ENCODE data around the gene JAKMIP3. TPM values are rescaled to one million over a fixed set of nuclear protein-coding genes. Genes with fewer than 3 reads are reported as not detected.

The JAKMIP3 gene
- total and polyA plus RNA-seq, 7 experiments from 2014 or later: 0.15 to 1.4 (median 0.31) TPM; not detected in 1

DNA sequence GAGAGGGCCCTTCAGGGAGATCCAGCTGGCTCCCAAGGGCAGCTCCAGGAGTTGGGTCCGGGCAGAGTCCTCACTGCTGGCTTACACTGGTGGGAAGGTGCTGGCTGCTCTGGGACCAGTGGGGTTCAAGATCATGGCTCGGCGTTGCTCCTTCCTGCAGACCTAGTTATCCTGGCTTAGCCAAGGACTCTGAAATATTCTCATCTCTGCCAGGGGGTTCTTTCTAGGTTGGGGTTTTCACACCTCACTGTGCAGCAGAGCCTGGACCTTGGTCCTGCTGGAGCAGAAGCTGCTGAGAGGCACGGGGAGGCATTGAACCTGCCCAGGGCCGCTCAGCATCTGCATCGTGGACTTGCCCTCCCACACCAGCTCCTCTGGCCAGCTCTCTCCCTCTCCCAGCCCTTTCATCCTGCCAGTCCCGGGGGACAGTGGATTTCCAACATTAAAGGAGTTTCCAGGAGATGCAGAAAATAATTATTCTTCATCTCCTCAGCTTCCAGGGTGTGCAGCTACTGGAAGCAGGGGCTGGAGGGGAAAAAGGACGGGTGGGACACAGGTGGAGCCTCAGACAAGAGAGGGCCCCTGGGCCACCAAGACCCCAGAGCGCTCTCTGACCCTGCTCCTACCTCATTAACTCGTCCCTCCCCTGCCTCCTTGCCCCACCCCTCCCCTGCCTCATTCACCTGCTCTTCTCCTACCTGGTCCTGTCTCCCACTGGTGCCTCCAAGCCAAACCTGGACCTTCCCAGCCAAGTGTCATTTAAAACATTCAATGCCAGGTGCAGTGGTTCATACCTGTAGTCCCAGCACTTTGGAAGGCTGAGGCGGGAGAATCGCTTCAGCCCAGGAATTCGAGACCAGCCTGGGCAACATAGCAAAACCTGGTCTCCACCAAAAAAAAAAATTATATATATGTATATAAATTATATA lies 42.5 kb downstream of the JAKMIP3 start:
- Mint-ChIP-seq H3K36me3 (no peaks in the 10 kb centered on the region), H3K27ac (no peak overlapping the region), H3K4me1 (peaks cover 0 to 2% (median 0%) of the 10 kb centered on the region in 7 donors), H3K4me3 (no peak overlapping the region), H3K9me3 (no peaks in the 10 kb centered on the region), H3K27me3 (no peaks in the 10 kb centered on the region)
- H3K4me3 ChIP-seq (ENCODE audit: low read length): no peak overlapping the region
- H3K27me3 ChIP-seq (ENCODE audit: control insufficient read depth in 2 of 2, insufficient read depth in 2 of 2, low read length in 2 of 2): no peaks in the 10 kb centered on the region
- intact Hi-C loops (cut with micrococcal nuclease): no loop called here
- no peak overlapping the region for H3K27ac ChIP-seq (ENCODE audit: low read depth, low read length)
- CTCF ChIA-PET: no interaction called here
- POLR2A ChIA-PET: no interaction called here
- H3K36me3 ChIP-seq (ENCODE audit: control insufficient read depth in 2 of 3, insufficient read depth in 3 of 3, low read length in 3 of 3): no peaks in the 10 kb centered on the region
- H3K4me1 ChIP-seq (ENCODE audit: control insufficient read depth in 2 of 2, insufficient read depth in 2 of 2, low read length in 2 of 2): no peaks in the 10 kb centered on the region
- ATAC-seq: no peak
- no peaks in the 10 kb centered on the region for H3K9me3 ChIP-seq (ENCODE audit: control insufficient read depth in 2 of 3, low read length in 3 of 3)
- DNase-seq: peak in 1 of 9 donors; percentile 1

DNA sequence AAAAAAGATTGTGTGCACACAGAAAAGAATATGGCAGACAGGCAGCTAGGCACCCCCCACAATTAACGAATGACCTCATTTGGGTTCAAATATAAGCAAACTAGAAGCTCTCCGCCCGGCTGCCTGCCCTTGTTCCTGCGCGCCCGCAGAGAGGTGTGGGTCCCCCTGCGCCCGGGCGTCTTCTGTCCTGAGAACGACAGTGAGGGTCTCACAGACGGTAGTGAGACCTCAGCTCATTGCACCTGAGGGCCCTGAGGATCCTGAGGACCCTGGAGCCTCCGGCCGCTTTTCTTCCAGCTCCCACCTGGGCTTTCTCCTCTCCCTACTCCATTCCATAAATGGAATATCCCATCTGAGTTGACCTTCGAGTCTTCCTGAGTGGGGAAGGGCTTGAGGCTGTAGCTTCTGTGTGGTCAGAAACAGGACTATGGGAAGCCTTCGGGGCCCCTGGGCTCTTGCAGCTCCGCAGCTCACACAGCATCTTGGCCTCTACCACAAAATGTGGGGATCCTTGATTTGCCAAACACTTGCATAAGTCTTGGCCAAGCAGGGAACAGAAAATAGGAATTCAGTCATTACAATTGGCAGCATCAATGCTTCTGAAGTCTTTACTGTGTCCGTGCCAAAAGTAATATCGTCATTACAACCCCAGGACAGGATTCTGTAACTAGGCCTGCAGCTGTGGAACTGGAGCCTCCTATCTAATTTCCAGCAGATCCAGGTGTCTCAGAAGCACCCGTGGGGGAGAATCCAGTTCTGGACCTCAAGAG lies 43.8 kb downstream of the JAKMIP3 start:
- no peaks in the 10 kb centered on the region for H3K9me3 ChIP-seq (ENCODE audit: control insufficient read depth in 2 of 3, low read length in 3 of 3)
- Mint-ChIP-seq H3K4me3 (no peak overlapping the region), H3K27me3 (no peaks in the 10 kb centered on the region), H3K36me3 (no peaks in the 10 kb centered on the region), H3K9me3 (no peaks in the 10 kb centered on the region), H3K4me1 (peaks cover 0 to 2% (median 0%) of the 10 kb centered on the region in 7 donors), H3K27ac (no peak overlapping the region)
- ChIA-PET CTCF (no interaction called here), POLR2A (no interaction called here)
- intact Hi-C loops (cut with micrococcal nuclease): no loop called here
- H3K4me1 ChIP-seq (ENCODE audit: control insufficient read depth in 2 of 2, insufficient read depth in 2 of 2, low read length in 2 of 2): no peaks in the 10 kb centered on the region
- no peak overlapping the region for H3K4me3 ChIP-seq (ENCODE audit: low read length)
- DNase-seq (no peak), ATAC-seq (no peak)
- H3K27ac ChIP-seq (ENCODE audit: low read depth, low read length): no peak overlapping the region
- no peaks in the 10 kb centered on the region for H3K27me3 ChIP-seq (ENCODE audit: control insufficient read depth in 2 of 2, insufficient read depth in 2 of 2, low read length in 2 of 2)
- no peaks in the 10 kb centered on the region for H3K36me3 ChIP-seq (ENCODE audit: control insufficient read depth in 2 of 3, insufficient read depth in 3 of 3, low read length in 3 of 3)

DNA sequence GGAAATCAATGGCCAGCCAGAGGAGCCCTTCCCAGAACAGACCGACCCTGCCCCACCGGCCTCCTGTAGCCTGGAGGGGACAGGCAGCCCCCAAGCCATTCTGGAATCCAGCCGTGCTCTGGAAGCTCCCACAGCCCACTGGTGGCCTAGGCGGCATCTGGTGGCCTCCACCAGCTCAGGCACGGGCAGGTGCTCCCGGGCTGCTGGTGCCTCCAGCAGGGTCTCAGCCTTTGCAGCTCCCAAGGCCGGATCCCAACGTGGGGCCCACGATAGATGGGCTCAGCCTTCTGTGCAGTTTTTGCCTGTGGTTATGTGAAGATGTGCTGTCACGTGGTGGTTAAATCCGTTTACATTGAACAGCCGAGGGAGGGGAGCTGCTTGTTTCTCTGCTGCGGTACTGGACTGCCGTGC lies 44.4 kb downstream of the JAKMIP3 start:
- Histone ChIP-seq H3K36me3 (ENCODE audit: control insufficient read depth in 2 of 3, insufficient read depth in 3 of 3, low read length in 3 of 3) (no peaks in the 10 kb centered on the region), H3K4me3 (ENCODE audit: low read length) (no peak overlapping the region), H3K27me3 (ENCODE audit: control insufficient read depth in 2 of 2, insufficient read depth in 2 of 2, low read length in 2 of 2) (no peaks in the 10 kb centered on the region), H3K4me1 (ENCODE audit: control insufficient read depth in 2 of 2, insufficient read depth in 2 of 2, low read length in 2 of 2) (no peaks in the 10 kb centered on the region), H3K9me3 (ENCODE audit: control insufficient read depth in 2 of 3, low read length in 3 of 3) (no peaks in the 10 kb centered on the region), H3K27ac (ENCODE audit: low read depth, low read length) (no peak overlapping the region)
- ATAC-seq (no peak), DNase-seq (peak in 1 of 9 donors; percentile 2)
- H3K4me3 Mint-ChIP-seq: no peak overlapping the region
- intact Hi-C loops (cut with micrococcal nuclease): no loop called here
- H3K9me3 Mint-ChIP-seq: no peaks in the 10 kb centered on the region
- no peak overlapping the region for H3K27ac Mint-ChIP-seq
- ChIA-PET CTCF (no interaction called here), POLR2A (no interaction called here)
- H3K27me3 Mint-ChIP-seq: no peaks in the 10 kb centered on the region
- peaks cover 0 to 2% (median 0%) of the 10 kb centered on the region in 7 donors for H3K4me1 Mint-ChIP-seq
- H3K36me3 Mint-ChIP-seq: no peaks in the 10 kb centered on the region

DNA sequence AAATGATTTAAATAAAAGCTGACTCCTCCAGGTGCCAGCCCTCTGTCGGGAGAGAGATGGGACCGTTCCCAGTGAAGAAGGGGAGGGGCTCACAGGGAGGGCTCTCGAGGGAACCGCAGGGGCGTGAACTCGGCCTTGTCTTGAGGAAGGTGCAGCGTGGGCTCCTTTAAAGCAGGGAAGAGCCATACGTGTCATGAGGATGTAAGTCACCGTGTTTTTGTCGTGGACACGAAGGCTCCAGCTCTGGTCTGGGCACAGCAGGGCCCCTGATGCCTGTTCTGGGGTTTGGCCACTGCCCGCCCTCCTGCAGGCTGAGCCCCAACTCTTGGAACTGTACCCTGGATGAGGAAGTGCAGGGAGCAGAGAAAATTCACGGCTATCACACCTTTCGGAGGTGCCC lies 45.0 kb downstream of the JAKMIP3 start:
- Mint-ChIP-seq H3K27me3 (no peaks in the 10 kb centered on the region), H3K36me3 (no peaks in the 10 kb centered on the region), H3K4me1 (peaks cover 0 to 2% (median 0%) of the 10 kb centered on the region in 7 donors), H3K9me3 (no peaks in the 10 kb centered on the region), H3K27ac (no peak overlapping the region), H3K4me3 (no peak overlapping the region)
- Histone ChIP-seq H3K36me3 (ENCODE audit: control insufficient read depth in 2 of 3, insufficient read depth in 3 of 3, low read length in 3 of 3) (no peaks in the 10 kb centered on the region), H3K4me1 (ENCODE audit: control insufficient read depth in 2 of 2, insufficient read depth in 2 of 2, low read length in 2 of 2) (no peaks in the 10 kb centered on the region), H3K9me3 (ENCODE audit: control insufficient read depth in 2 of 3, low read length in 3 of 3) (no peaks in the 10 kb centered on the region), H3K27ac (ENCODE audit: low read depth, low read length) (no peak overlapping the region), H3K27me3 (ENCODE audit: control insufficient read depth in 2 of 2, insufficient read depth in 2 of 2, low read length in 2 of 2) (no peaks in the 10 kb centered on the region), H3K4me3 (ENCODE audit: low read length) (no peak overlapping the region)
- DNase-seq (no peak), ATAC-seq (no peak)
- CTCF ChIA-PET: no interaction called here
- POLR2A ChIA-PET: no interaction called here
- intact Hi-C loops (cut with micrococcal nuclease): no loop called here

DNA sequence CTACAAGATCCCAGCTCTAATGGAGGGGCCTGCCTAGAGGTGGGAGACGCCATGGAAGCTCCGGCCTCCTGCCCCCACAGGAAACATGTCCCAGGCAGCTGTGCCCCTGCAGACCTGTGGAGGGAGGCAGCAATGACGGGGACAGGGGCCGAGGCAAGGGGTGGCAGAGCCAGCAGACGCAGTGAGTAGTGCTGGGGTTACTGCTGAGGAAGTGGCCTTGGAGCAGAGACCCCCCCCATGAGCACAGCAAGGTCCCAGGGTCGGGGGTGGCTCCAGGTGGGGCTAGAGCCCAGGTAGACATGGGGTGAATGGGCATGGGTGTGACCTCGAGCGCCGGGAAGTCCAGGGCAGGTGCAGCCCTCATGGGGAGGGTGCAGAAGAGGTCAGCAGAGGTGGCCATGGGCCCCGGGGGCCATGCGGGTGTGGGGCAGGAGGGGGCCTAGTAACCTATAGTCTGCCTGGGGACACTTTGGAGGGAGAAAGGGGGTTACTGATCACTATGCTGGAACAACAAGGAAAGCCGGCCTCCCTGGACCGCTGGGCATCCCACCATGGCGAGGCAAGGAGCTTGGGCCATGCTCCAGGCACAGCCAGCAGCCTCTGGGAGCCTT lies 45.5 kb downstream of the JAKMIP3 start:
- Histone ChIP-seq H3K27me3 (ENCODE audit: control insufficient read depth in 2 of 2, insufficient read depth in 2 of 2, low read length in 2 of 2) (no peaks in the 10 kb centered on the region), H3K4me3 (ENCODE audit: low read length) (no peak overlapping the region), H3K36me3 (ENCODE audit: control insufficient read depth in 2 of 3, insufficient read depth in 3 of 3, low read length in 3 of 3) (no peaks in the 10 kb centered on the region), H3K27ac (ENCODE audit: low read depth, low read length) (no peak overlapping the region), H3K9me3 (ENCODE audit: control insufficient read depth in 2 of 3, low read length in 3 of 3) (no peaks in the 10 kb centered on the region), H3K4me1 (ENCODE audit: control insufficient read depth in 2 of 2, insufficient read depth in 2 of 2, low read length in 2 of 2) (no peaks in the 10 kb centered on the region)
- Mint-ChIP-seq H3K4me3 (no peak overlapping the region), H3K9me3 (no peaks in the 10 kb centered on the region), H3K4me1 (peaks cover 0 to 2% (median 0%) of the 10 kb centered on the region in 7 donors), H3K27me3 (no peaks in the 10 kb centered on the region), H3K27ac (no peak overlapping the region), H3K36me3 (no peaks in the 10 kb centered on the region)
- intact Hi-C loops (cut with micrococcal nuclease): no loop called here
- ChIA-PET CTCF (no interaction called here), POLR2A (no interaction called here)
- DNase-seq (peak in 1 of 9 donors; percentile 2), ATAC-seq (no peak)

DNA sequence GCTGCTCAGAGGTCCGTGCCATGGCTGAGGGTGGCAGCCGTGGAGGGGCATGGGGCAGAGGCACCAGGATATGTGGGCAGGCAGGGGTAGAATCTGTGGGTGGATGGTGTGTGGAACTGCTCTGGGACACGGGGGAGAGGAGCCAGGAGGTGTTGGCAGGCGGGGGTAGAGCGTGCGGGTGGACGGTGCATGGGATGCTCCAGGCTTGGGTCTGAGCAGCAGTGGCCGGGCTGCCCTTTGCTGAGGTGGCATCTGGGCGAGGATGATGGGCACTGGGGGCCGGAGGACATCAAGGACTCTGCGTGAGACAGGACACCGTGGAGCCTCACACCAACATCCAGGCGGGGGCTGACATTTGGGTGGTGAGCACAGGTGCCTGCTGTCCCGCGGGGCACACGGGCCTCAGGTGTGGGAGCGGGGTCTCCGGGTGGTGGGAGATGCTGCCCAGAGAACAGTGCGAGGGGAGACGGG lies 46.2 kb downstream of the JAKMIP3 start:
- Mint-ChIP-seq H3K27me3 (no peaks in the 10 kb centered on the region), H3K9me3 (no peaks in the 10 kb centered on the region), H3K4me1 (peaks cover 0 to 2% (median 0%) of the 10 kb centered on the region in 7 donors), H3K4me3 (no peak overlapping the region), H3K27ac (no peak overlapping the region), H3K36me3 (no peaks in the 10 kb centered on the region)
- H3K36me3 ChIP-seq (ENCODE audit: control insufficient read depth in 2 of 3, insufficient read depth in 3 of 3, low read length in 3 of 3): no peaks in the 10 kb centered on the region
- ChIA-PET CTCF (no interaction called here), POLR2A (no interaction called here)
- no peaks in the 10 kb centered on the region for H3K9me3 ChIP-seq (ENCODE audit: control insufficient read depth in 2 of 3, low read length in 3 of 3)
- H3K27me3 ChIP-seq (ENCODE audit: control insufficient read depth in 2 of 2, insufficient read depth in 2 of 2, low read length in 2 of 2): no peaks in the 10 kb centered on the region
- H3K4me3 ChIP-seq (ENCODE audit: low read length): no peak overlapping the region
- ATAC-seq (no peak), DNase-seq (peak in 1 of 9 donors; percentile 5)
- no peaks in the 10 kb centered on the region for H3K4me1 ChIP-seq (ENCODE audit: control insufficient read depth in 2 of 2, insufficient read depth in 2 of 2, low read length in 2 of 2)
- no peak overlapping the region for H3K27ac ChIP-seq (ENCODE audit: low read depth, low read length)
- intact Hi-C loops (cut with micrococcal nuclease): no loop called here
